Endodermal cell (in vitro differentiated cells): ENCODE results near the gene METTL9. TPM values are rescaled to one million over a fixed set of nuclear protein-coding genes. Genes with fewer than 3 reads are reported as not detected.

ENCODE experiments used
- DNase-seq: peaks from one replicate; pipeline ENCODE4 v3.0.0-alpha.2; 2017
- H3K27ac ChIP-seq: 2 replicates; pipeline ENCODE4 v1.5.1; 2013; ENCODE audit warnings: mild to moderate bottlenecking, low read depth, low read length, moderate library complexity
- H3K27me3 ChIP-seq: 2 replicates; pipeline ENCODE4 v1.6.1; 2013; ENCODE audit warnings: mild to moderate bottlenecking, low read length, moderate library complexity; ENCODE audit not compliant: insufficient read depth, control insufficient read depth, poor library complexity, severe bottlenecking
- H3K36me3 ChIP-seq: 2 replicates; pipeline ENCODE4 v1.7.0; 2013; ENCODE audit warnings: mild to moderate bottlenecking, low read length, moderate library complexity; ENCODE audit not compliant: control insufficient read depth, insufficient read depth
- H3K4me1 ChIP-seq: one replicate; pipeline ENCODE4 v1.7.0; 2013; ENCODE audit warnings: low read length; ENCODE audit not compliant: control insufficient read depth, insufficient read depth
- H3K4me3 ChIP-seq: 2 replicates; pipeline ENCODE4 v1.5.1; 2013; ENCODE audit warnings: mild to moderate bottlenecking, low read length, moderate library complexity
- H3K9ac ChIP-seq: 2 replicates; pipeline ENCODE4 v1.6.1; 2013; ENCODE audit warnings: mild to moderate bottlenecking, low read length, moderate library complexity; ENCODE audit not compliant: poor library complexity, severe bottlenecking; ENCODE audit errors: extremely low read depth
- H3K9me3 ChIP-seq: 2 replicates; pipeline ENCODE4 v1.6.1; 2013; ENCODE audit warnings: mild to moderate bottlenecking, low read length, moderate library complexity; ENCODE audit not compliant: control insufficient read depth
- H3K27ac Mint-ChIP-seq: 2 replicates; pipeline ENCODE4 v1.8.0; 2020; ENCODE audit warnings: mixed read lengths
- H3K27me3 Mint-ChIP-seq: 2 replicates; pipeline ENCODE4 v1.8.0; 2021; ENCODE audit warnings: mild to moderate bottlenecking, mixed read lengths; ENCODE audit not compliant: insufficient read depth
- H3K36me3 Mint-ChIP-seq: 2 replicates; pipeline ENCODE4 v1.8.0; 2020; ENCODE audit warnings: low read depth, mixed read lengths
- H3K4me1 Mint-ChIP-seq: 2 replicates; pipeline ENCODE4 v1.8.0; 2020; ENCODE audit warnings: mixed read lengths
- H3K4me3 Mint-ChIP-seq: 2 replicates; pipeline ENCODE4 v1.8.0; 2020; ENCODE audit warnings: mild to moderate bottlenecking, moderate library complexity, mixed read lengths
- H3K9me3 Mint-ChIP-seq: 2 replicates; pipeline ENCODE4 v1.8.0; 2020; ENCODE audit warnings: mild to moderate bottlenecking, mixed read lengths
- CTCF ChIP-seq: fragments of 200-600 bp; sonication (generic); conservative IDR thresholded peaks from 2 replicates; pipeline ENCODE4 v1.5.0; 2021; ENCODE audit warnings: antibody characterized with exemption, mild to moderate bottlenecking
- WGBS, 2 experiments: methylation state at CpG; one replicate each; pipeline versions ENCODE4 v1.1.5 to v1.1.7; 2013; ENCODE audit warnings: missing lambda C conversion rate in 2 of 2, mixed read lengths in 1 of 2; ENCODE audit not compliant: insufficient coverage in 1 of 2, insufficient read length in 1 of 2; 5-methylcytosine and 5-hydroxymethylcytosine counted together
- total RNA-seq, 2 donors: library from RNA; stranded (reverse); fragmentation: NEBNext Ultra II Directional in 1 of 2; extraction: Animal tissue kit (Norgen Biotek cat#: 25700) in 1 of 2; gene quantifications; 2 replicates in 1 of 2; 3 replicates in 1 of 2; pipeline ENCODE4 v1.2.1, GENCODE V29; 2021

Gene METTL9
- total RNA-seq, 2 donors from 2014 or later = 145 to 149 TPM

- Histone ChIP-seq H3K4me1 (peaks cover 13% of the 10 kb centered on the region), H3K27ac (no peak overlapping the region), H3K9ac (no peak overlapping the region), H3K4me3 (no peak overlapping the region), H3K36me3 (peaks cover 17% of the 10 kb centered on the region), H3K27me3 (no peaks in the 10 kb centered on the region), H3K9me3 (no peaks in the 10 kb centered on the region)
- Mint-ChIP-seq H3K4me3 (no peak overlapping the region), H3K9me3 (no peaks in the 10 kb centered on the region), H3K36me3 (peaks cover 54% of the 10 kb centered on the region), H3K27me3 (no peaks in the 10 kb centered on the region), H3K27ac (no peak overlapping the region), H3K4me1 (peaks cover 36% of the 10 kb centered on the region)
- WGBS, 2 experiments = 86 to 98% methylated on average over 3 to 5 of the region's 5 CpGs
- no peak for DNase-seq
- no peak for TF ChIP-seq CTCF
Observed at GRCh38 chr16:21618281-21618680, 18.9 kb downstream of the METTL9 start.

GRCh38 chr16:21619765-21620425, 20.5 kb downstream of the METTL9 start:
- DNase-seq = no peak
- H3K9me3 ChIP-seq = no peaks in the 10 kb centered on the region
- peaks cover 25% of the 10 kb centered on the region for H3K4me1 Mint-ChIP-seq
- no peak overlapping the region for H3K27ac Mint-ChIP-seq
- H3K4me3 Mint-ChIP-seq = no peak overlapping the region
- H3K9ac ChIP-seq = no peak overlapping the region
- 41 to 77% methylated on average over 3 to 4 of the region's 4 CpGs for WGBS, 2 experiments
- H3K9me3 Mint-ChIP-seq = no peaks in the 10 kb centered on the region
- TF ChIP-seq CTCF = no peak
- no peaks in the 10 kb centered on the region for H3K27me3 Mint-ChIP-seq
- peaks cover 22% of the 10 kb centered on the region for H3K36me3 ChIP-seq
- no peaks in the 10 kb centered on the region for H3K27me3 ChIP-seq
- no peak overlapping the region for H3K4me3 ChIP-seq
- no peak overlapping the region for H3K27ac ChIP-seq
- peaks cover 11% of the 10 kb centered on the region for H3K4me1 ChIP-seq
- peaks cover 56% of the 10 kb centered on the region for H3K36me3 Mint-ChIP-seq

DNA sequence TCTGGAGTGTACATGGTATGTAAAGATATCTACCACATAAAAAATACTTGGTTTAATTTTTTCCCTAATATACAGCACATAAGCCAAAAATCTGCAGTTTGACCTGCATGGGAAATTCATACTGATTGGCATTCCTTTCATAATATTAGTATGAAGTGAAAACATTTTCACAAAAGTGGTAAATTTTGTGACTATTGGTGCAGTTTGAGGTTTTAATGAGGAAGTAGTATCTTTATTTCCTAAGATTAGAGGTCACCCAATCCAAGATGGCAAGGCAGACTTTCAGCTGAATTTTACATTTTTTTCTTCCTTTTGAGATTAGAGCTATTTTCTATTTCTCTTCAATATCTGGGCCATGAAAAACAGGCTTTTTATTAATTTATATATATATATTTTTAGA, 21.2 kb downstream of the METTL9 start:
- H3K27ac ChIP-seq = no peak overlapping the region
- no peaks in the 10 kb centered on the region for H3K9me3 ChIP-seq
- H3K27ac Mint-ChIP-seq = no peak overlapping the region
- DNase-seq = no peak
- no peak overlapping the region for H3K4me3 Mint-ChIP-seq
- TF ChIP-seq CTCF = no peak
- no peaks in the 10 kb centered on the region for H3K27me3 ChIP-seq
- peaks cover 22% of the 10 kb centered on the region for H3K4me1 Mint-ChIP-seq
- H3K36me3 Mint-ChIP-seq = peaks cover 61% of the 10 kb centered on the region
- peaks cover 11% of the 10 kb centered on the region for H3K4me1 ChIP-seq
- no peaks in the 10 kb centered on the region for H3K9me3 Mint-ChIP-seq
- no peaks in the 10 kb centered on the region for H3K27me3 Mint-ChIP-seq
- no peak overlapping the region for H3K9ac ChIP-seq
- H3K36me3 ChIP-seq = peaks cover 29% of the 10 kb centered on the region
- H3K4me3 ChIP-seq = no peak overlapping the region
